GM12878 (cell line): ENCODE measurements around the gene MYMK.

Experiments
- BRCA1 ChIP-seq: IDR thresholded peaks from 2 replicates; pipeline ENCODE4 v1.6.1; 2011; ENCODE audit warnings: low read depth, low read length, improper control_type of control experiment
- CREB1 ChIP-seq: IDR thresholded peaks from 2 replicates; pipeline ENCODE4 v1.6.1; 2012; ENCODE audit warnings: low read depth, mild to moderate bottlenecking, inconsistent platforms
- EP300 ChIP-seq, 2 experiments: fragments of 150-350 bp in 1 of 2; IDR thresholded peaks; 2 replicates each; pipeline ENCODE4 v1.6.1; 2011 to 2012; ENCODE audit warnings: low read depth in 2 of 2, low read length in 2 of 2, borderline replicate concordance in 1 of 2, improper control_type of control experiment in 1 of 2, inconsistent platforms in 1 of 2; ENCODE audit not compliant: control insufficient read depth in 1 of 2
- ETV6 ChIP-seq, 2 experiments: fragments of 450-650 bp in 1 of 2; IDR thresholded peaks in 1 of 2; conservative IDR thresholded peaks in 1 of 2; 2 replicates each; pipeline ENCODE4 v1.6.1; 2014; ENCODE audit warnings: antibody characterized with exemption in 1 of 2, borderline replicate concordance in 1 of 2, low read depth in 1 of 2, mild to moderate bottlenecking in 1 of 2, moderate library complexity in 1 of 2
- EZH2 ChIP-seq: IDR thresholded peaks from 2 replicates; pipeline ENCODE4 v1.6.1; 2012; ENCODE audit warnings: low read depth, mild to moderate bottlenecking, control low read depth, inconsistent platforms, low read length, borderline replicate concordance; ENCODE audit not compliant: control insufficient read depth
- POLR2A ChIP-seq: IDR thresholded peaks from 2 replicates; pipeline ENCODE4 v1.6.1; 2011; ENCODE audit warnings: low read depth, mild to moderate bottlenecking, low read length
- POLR2AphosphoS5 ChIP-seq: IDR thresholded peaks from 2 replicates; pipeline ENCODE4 v1.6.1; 2011; ENCODE audit warnings: mild to moderate bottlenecking, low read length, inconsistent platforms
- TAF1 ChIP-seq: IDR thresholded peaks from 2 replicates; pipeline ENCODE4 v1.6.1; 2011; ENCODE audit warnings: mild to moderate bottlenecking, low read depth, low read length, borderline replicate concordance
- YY1 ChIP-seq: IDR thresholded peaks from 2 replicates; pipeline ENCODE4 v1.6.1; 2011; ENCODE audit warnings: low read depth, mild to moderate bottlenecking, low read length
- TF ChIP-seq, protein P1 (sequence below): IDR thresholded peaks from 2 replicates; pipeline ENCODE4 v1.6.1; 2011; ENCODE audit warnings: borderline replicate concordance, low read depth, mild to moderate bottlenecking, moderate library complexity, low read length; ENCODE audit not compliant: insufficient read depth, poor library complexity, severe bottlenecking
- TF ChIP-seq, protein P2 (sequence below), 3 experiments: IDR thresholded peaks in 2 of 3; conservative IDR thresholded peaks in 1 of 3; 2 replicates each; pipeline ENCODE4 v1.5.1; 2011; ENCODE audit warnings: low read depth in 3 of 3, low read length in 3 of 3, mild to moderate bottlenecking in 3 of 3, control low read depth in 2 of 3, moderate library complexity in 2 of 3, inconsistent platforms in 1 of 3, mixed read lengths in 1 of 3; ENCODE audit not compliant: control insufficient read depth in 2 of 3, insufficient read depth in 1 of 3; ENCODE audit errors: extremely low read depth in 1 of 3
- TF ChIP-seq, protein P3 (sequence below): IDR thresholded peaks from 2 replicates; pipeline ENCODE4 v1.6.1; 2012; ENCODE audit warnings: low read length, inconsistent platforms

GRCh38 chr9:133516961-133517350 is 7.8 kb downstream of the MYMK start:
- TF ChIP-seq BRCA1 (no peak), YY1 (no peak), EP300 (IDR thresholded peaks at IDR 0.05; ENCODE audit: borderline replicate concordance in 1 of 2, control insufficient read depth in 1 of 2, low read depth in 2 of 2, low read length in 2 of 2) (no peak), EZH2 (no peak), ETV6 (conservative IDR thresholded peaks at IDR 0.05 in 1 of 2, IDR thresholded peaks at IDR 0.05 in 1 of 2; ENCODE audit: borderline replicate concordance in 1 of 2, low read depth in 1 of 2) (no peak), POLR2AphosphoS5 (no peak), CREB1 (no peak), POLR2A (no peak), TAF1 (no peak)
- TF ChIP-seq, protein P1, sequence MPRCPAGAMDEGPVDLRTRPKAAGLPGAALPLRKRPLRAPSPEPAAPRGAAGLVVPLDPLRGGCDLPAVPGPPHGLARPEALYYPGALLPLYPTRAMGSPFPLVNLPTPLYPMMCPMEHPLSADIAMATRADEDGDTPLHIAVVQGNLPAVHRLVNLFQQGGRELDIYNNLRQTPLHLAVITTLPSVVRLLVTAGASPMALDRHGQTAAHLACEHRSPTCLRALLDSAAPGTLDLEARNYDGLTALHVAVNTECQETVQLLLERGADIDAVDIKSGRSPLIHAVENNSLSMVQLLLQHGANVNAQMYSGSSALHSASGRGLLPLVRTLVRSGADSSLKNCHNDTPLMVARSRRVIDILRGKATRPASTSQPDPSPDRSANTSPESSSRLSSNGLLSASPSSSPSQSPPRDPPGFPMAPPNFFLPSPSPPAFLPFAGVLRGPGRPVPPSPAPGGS, result no peak
- TF ChIP-seq, protein P2, sequence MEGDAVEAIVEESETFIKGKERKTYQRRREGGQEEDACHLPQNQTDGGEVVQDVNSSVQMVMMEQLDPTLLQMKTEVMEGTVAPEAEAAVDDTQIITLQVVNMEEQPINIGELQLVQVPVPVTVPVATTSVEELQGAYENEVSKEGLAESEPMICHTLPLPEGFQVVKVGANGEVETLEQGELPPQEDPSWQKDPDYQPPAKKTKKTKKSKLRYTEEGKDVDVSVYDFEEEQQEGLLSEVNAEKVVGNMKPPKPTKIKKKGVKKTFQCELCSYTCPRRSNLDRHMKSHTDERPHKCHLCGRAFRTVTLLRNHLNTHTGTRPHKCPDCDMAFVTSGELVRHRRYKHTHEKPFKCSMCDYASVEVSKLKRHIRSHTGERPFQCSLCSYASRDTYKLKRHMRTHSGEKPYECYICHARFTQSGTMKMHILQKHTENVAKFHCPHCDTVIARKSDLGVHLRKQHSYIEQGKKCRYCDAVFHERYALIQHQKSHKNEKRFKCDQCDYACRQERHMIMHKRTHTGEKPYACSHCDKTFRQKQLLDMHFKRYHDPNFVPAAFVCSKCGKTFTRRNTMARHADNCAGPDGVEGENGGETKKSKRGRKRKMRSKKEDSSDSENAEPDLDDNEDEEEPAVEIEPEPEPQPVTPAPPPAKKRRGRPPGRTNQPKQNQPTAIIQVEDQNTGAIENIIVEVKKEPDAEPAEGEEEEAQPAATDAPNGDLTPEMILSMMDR (IDR thresholded peaks at IDR 0.05 in 2 of 3, conservative IDR thresholded peaks at IDR 0.05 in 1 of 3; ENCODE audit: control insufficient read depth in 2 of 3, extremely low read depth in 1 of 3, insufficient read depth in 1 of 3, low read depth in 3 of 3, low read length in 3 of 3), result no peak
- TF ChIP-seq, protein P3, sequence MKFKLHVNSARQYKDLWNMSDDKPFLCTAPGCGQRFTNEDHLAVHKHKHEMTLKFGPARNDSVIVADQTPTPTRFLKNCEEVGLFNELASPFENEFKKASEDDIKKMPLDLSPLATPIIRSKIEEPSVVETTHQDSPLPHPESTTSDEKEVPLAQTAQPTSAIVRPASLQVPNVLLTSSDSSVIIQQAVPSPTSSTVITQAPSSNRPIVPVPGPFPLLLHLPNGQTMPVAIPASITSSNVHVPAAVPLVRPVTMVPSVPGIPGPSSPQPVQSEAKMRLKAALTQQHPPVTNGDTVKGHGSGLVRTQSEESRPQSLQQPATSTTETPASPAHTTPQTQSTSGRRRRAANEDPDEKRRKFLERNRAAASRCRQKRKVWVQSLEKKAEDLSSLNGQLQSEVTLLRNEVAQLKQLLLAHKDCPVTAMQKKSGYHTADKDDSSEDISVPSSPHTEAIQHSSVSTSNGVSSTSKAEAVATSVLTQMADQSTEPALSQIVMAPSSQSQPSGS, result no peak
